Retina (tissue), 1 donor: ENCODE data around the gene PRR20E.
"Not testable (repeated sequence)": the region's sequence is repeated elsewhere in the genome, so short reads cannot be mapped to it uniquely, and the experiment has no call there.

Experiments used
- DNase-seq: peaks from one replicate; pipeline ENCODE4 v3.0.0-alpha.2; 2016

PRR20E gene

GRCh38 chr13:57166897-57167296, at the start of gene PRR20E:
TSS of gene PRR20E (plus strand) at chr13:57167197. CDS start at chr13:57167584, 387 bp downstream.
- not testable (repeated sequence) for DNase-seq

- DNase-seq: no peak
These were observed 43.3 kb upstream of the PRR20E start for GRCh38 chr13:57123681-57124080.

GRCh38 chr13:57128909-57129308, 38.1 kb upstream of the PRR20E start:
- DNase-seq: no peak

- DNase-seq: no peak
These were observed 30.9 kb upstream of the PRR20E start for GRCh38 chr13:57136093-57136492.

- DNase-seq: no peak
These were observed 29.4 kb upstream of the PRR20E start for GRCh38 chr13:57137585-57137984.

- DNase-seq: no peak
These were observed 28.0 kb upstream of the PRR20E start for GRCh38 chr13:57138988-57139387.

GRCh38 chr13:57139781-57140180, 27.2 kb upstream of the PRR20E start:
- not testable (repeated sequence) for DNase-seq

- DNase-seq: not testable (repeated sequence)
These were observed 26.6 kb upstream of the PRR20E start, which contains the start of gene PRR20A for GRCh38 chr13:57140235-57140968. TSS of gene PRR20A (plus strand) at chr13:57140918. CDS start at chr13:57141305, 387 bp downstream.

GRCh38 chr13:57147188-57147587, 19.8 kb upstream of the PRR20E start, which contains the start of gene PRR20B:
TSS of gene PRR20B (plus strand) at chr13:57147488. CDS start at chr13:57147875, 387 bp downstream.
- not testable (repeated sequence) for DNase-seq

GRCh38 chr13:57148106-57148505, 18.9 kb upstream of the PRR20E start:
- not testable (repeated sequence) for DNase-seq

- not testable (repeated sequence) for DNase-seq
These were observed 13.2 kb upstream of the PRR20E start, which contains the start of gene PRR20C for GRCh38 chr13:57153761-57154160. TSS of gene PRR20C (plus strand) at chr13:57154061. CDS start at chr13:57154448, 387 bp downstream.

- not testable (repeated sequence) for DNase-seq
These were observed 6.7 kb upstream of the PRR20E start, which contains the start of gene PRR20D for GRCh38 chr13:57160332-57160731. TSS of gene PRR20D (plus strand) at chr13:57160632. CDS start at chr13:57161019, 387 bp downstream.

- no peak for DNase-seq
These were observed 24.7 kb downstream of the PRR20E start for GRCh38 chr13:57191667-57192066.

- DNase-seq: no peak
These were observed 46.0 kb downstream of the PRR20E start for GRCh38 chr13:57212989-57213388.
